ENCODE data around the gene PLEKHG2.

Gene PLEKHG2

GRCh38 chr19:39381910-39382611, 30.4 kb upstream of the PLEKHG2 start:
- Mint-ChIP-seq H3K9me3 (no peaks in the 10 kb centered on the region), H3K27ac (peak overlapping the region in 1 of 2 donors; percentile 65), H3K27me3 (no peaks in the 10 kb centered on the region), H3K4me3 (no peak overlapping the region), H3K4me1 (peaks cover 5% of the 10 kb centered on the region)
- ATAC-seq, result no peak
- DNase-seq, result no peak

GRCh38 chr19:39382991-39383828, 29.3 kb upstream of the PLEKHG2 start:
- no peak for ATAC-seq
- H3K27ac Mint-ChIP-seq, result no peak overlapping the region
- no peak for DNase-seq
- H3K4me3 Mint-ChIP-seq, result no peak overlapping the region
- peaks cover 5% of the 10 kb centered on the region for H3K4me1 Mint-ChIP-seq
- H3K9me3 Mint-ChIP-seq, result no peaks in the 10 kb centered on the region
- no peaks in the 10 kb centered on the region for H3K27me3 Mint-ChIP-seq

DNA sequence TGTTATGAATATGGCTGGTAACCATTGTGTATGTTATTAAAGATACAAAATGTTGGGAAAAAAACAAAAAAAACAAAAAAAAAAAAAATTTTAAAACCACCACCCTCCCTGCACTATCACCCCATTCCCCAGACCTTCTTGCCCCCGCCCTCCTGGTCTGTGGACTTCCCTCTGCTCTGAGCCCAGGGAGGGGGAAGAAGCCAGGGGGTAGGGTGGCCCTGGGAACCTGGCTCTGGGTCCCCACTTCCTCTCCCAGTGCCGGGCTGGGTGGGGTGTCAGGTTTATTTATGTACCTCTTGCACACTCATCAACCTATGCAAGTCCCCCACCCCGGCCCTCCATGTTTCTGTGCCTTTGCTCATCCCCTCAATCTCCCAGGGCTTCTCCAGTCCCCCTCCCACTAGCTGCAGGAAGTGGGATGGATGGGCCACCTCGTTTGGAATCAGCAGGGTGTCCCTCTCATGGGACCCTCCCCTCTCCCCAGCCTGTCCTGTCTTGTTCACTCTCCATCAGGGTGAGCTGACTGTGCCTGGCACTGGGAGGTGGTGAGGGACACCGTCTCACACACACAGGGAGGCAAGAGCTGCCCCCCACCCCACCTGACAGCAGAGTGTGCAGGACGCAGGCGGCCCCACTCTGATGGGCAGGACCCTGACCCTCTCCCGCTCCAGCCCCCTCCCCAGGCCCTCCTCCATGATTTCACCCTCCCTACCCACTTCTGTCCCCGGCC, 27.5 kb upstream of the PLEKHG2 start:
- no peak for DNase-seq
- Mint-ChIP-seq H3K27me3 (no peaks in the 10 kb centered on the region), H3K4me1 (peaks cover 15% of the 10 kb centered on the region), H3K9me3 (no peaks in the 10 kb centered on the region), H3K27ac (peak overlapping the region; percentile 10 to 35), H3K4me3 (no peak overlapping the region)
- peak; percentile 27 for ATAC-seq

GRCh38 chr19:39385629-39386411, 26.6 kb upstream of the PLEKHG2 start:
- no peaks in the 10 kb centered on the region for H3K27me3 Mint-ChIP-seq
- H3K4me3 Mint-ChIP-seq, result no peak overlapping the region
- no peak for DNase-seq
- H3K9me3 Mint-ChIP-seq, result no peaks in the 10 kb centered on the region
- ATAC-seq, result no peak
- peaks cover 21% of the 10 kb centered on the region for H3K4me1 Mint-ChIP-seq
- peak overlapping the region; percentile 60 to 92 for H3K27ac Mint-ChIP-seq

DNA sequence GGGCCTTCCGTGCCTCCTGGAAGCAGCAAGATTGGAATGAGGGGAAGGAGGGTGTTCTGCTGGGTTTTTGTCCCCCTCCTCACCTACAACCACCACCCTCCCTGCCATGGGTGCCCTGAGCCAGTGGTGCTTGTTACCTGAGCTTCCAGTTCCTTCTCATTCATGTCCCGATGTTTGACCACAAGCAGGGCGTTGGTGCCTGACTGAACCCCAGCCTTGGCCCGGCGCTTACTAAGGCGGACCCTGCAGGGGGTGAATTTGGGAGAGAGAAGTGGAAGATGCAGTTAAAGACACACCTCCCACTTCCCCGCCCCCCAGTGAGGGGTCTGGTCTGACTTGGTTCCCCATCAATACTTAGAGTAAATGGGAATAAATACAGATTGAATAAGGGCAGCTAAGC, 25.9 kb upstream of the PLEKHG2 start:
- Mint-ChIP-seq H3K27me3 (no peaks in the 10 kb centered on the region), H3K9me3 (no peaks in the 10 kb centered on the region), H3K27ac (peak overlapping the region; percentile 89 to 92), H3K4me1 (peaks cover 25% of the 10 kb centered on the region), H3K4me3 (no peak overlapping the region)
- DNase-seq, result no peak
- no peak for ATAC-seq

DNA sequence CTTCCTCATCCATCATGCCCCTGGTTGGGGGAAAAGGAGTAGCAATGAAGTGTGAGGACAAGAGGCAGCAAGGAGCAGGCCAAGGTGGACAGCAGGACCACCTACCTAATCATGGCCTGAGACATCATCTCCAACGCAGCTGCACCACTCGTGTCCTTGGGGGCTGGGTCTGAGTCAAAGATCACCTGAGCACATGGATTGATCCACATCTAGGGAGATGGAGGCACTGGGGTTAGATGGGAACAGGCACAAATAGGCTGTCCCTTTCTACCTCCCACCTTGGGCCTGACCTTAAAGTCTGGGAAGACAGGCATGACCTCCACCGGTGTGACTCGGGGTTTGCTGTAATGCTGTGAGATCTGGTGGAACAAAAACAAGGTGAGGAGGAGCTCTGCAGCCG, 23.8 kb upstream of the PLEKHG2 start:
- Mint-ChIP-seq H3K27me3 (no peaks in the 10 kb centered on the region), H3K4me3 (no peak overlapping the region), H3K4me1 (peaks cover 44% of the 10 kb centered on the region), H3K27ac (peak overlapping the region in 1 of 2 donors; percentile 55), H3K9me3 (no peaks in the 10 kb centered on the region)
- ATAC-seq (no peak), DNase-seq (no peak)

DNA sequence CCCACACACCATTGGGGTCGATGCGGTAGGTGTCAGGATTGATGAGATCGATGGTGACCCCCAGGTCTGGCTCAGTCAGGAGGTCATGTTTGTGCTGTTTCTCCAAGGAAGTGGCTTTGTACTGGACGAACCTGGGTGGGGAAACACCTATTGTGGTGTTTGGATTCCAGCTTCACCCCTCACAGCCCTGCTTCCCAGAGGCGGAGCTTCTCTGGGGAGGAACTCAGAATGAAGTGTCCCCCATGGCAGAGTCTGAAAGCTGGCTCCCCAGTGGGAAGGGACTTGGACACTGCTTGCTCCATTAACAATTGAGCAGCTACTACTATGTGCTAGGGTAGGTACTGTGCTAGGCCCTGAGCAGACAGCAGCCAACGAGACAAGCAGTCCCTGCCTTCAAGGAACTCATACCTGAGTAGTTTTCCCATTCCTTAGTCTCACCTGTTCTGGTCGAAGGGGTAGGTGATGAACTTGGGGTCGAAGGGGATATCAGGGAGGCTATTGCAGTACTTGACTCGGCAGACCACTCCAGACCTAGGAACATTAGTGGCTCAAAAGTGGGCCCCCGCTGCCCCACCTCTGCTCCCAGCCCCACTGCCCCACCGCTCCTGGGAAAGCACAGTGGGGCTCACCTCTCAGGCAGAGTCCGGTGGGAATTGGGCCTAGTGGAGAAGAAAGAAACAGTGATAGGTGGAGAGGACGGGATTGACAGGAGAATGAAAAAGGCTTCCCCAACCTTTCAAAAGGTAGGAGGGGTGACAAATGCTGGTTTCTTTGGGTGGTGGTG, 22.6 kb upstream of the PLEKHG2 start:
- no peaks in the 10 kb centered on the region for H3K27me3 Mint-ChIP-seq
- DNase-seq (no peak), ATAC-seq (no peak)
- H3K4me3 Mint-ChIP-seq, result peak overlapping the region; percentile 97 to 99
- H3K4me1 Mint-ChIP-seq, result peaks cover 48% of the 10 kb centered on the region
- H3K27ac Mint-ChIP-seq, result peak overlapping the region; percentile 99
- H3K9me3 Mint-ChIP-seq, result no peaks in the 10 kb centered on the region

GRCh38 chr19:39390451-39390750, 22.1 kb upstream of the PLEKHG2 start:
- DNase-seq, result no peak
- peak overlapping the region; percentile 97 to 99 for H3K4me3 Mint-ChIP-seq
- no peak for ATAC-seq
- no peaks in the 10 kb centered on the region for H3K9me3 Mint-ChIP-seq
- peaks cover 49% of the 10 kb centered on the region for H3K4me1 Mint-ChIP-seq
- H3K27me3 Mint-ChIP-seq, result no peaks in the 10 kb centered on the region
- H3K27ac Mint-ChIP-seq, result peak overlapping the region; percentile 99

DNA sequence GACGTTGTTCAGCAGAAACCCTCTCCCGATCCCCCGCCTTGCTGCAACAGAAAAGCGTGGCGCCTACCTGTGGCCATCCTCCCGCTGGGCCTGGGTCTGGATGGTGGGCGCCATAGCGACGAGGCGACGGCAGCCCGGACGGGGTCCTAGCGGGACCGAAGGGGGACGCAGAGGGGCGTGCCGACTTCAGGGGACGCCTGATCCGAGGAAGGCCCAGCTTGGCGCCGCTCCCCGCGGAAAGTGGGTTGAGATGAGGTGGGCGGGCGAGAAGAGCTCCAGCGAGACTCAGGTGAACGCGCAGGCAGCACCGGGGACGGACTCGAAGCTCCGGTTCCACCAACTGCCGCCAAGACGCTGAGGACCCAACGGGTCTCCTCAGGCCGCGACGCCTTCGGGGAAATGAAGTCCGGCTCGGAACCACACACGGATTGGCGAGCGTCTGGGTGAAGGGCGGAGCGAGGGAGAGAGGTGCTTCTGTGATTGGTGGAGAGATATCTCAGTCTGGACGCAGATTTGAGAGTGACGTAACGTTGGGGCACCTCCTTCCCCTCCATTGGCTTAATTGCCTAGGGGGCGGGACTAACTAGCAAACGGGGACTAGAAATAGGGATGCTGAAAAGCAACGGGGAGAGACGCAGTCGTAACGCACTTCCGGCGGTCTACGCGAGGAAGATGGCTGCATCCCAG, 21.6 kb upstream of the PLEKHG2 start, which contains the start of the genes MED29 and PAF1:
Gene MED29, plus strand, starts transcription at position 628 of the 687 bp plus-strand sequence. Its CDS starts 45 bp downstream, at position 673.
Gene PAF1, minus strand, starts transcription at position 356 of the 687 bp plus-strand sequence. Its CDS starts 242 bp downstream, at position 114.
- peak; percentile 94 to 98 for DNase-seq
- H3K4me3 Mint-ChIP-seq, result peak within 1 kb of the TSS; percentile 97 to 99
- peaks cover 54% of the 10 kb centered on the region for H3K4me1 Mint-ChIP-seq
- H3K27ac Mint-ChIP-seq, result peak within 1 kb of the TSS; percentile 99
- H3K9me3 Mint-ChIP-seq, result no peaks in the 10 kb centered on the region
- H3K27me3 Mint-ChIP-seq, result no peaks in the 10 kb centered on the region
- ATAC-seq, result peak; percentile 96

DNA sequence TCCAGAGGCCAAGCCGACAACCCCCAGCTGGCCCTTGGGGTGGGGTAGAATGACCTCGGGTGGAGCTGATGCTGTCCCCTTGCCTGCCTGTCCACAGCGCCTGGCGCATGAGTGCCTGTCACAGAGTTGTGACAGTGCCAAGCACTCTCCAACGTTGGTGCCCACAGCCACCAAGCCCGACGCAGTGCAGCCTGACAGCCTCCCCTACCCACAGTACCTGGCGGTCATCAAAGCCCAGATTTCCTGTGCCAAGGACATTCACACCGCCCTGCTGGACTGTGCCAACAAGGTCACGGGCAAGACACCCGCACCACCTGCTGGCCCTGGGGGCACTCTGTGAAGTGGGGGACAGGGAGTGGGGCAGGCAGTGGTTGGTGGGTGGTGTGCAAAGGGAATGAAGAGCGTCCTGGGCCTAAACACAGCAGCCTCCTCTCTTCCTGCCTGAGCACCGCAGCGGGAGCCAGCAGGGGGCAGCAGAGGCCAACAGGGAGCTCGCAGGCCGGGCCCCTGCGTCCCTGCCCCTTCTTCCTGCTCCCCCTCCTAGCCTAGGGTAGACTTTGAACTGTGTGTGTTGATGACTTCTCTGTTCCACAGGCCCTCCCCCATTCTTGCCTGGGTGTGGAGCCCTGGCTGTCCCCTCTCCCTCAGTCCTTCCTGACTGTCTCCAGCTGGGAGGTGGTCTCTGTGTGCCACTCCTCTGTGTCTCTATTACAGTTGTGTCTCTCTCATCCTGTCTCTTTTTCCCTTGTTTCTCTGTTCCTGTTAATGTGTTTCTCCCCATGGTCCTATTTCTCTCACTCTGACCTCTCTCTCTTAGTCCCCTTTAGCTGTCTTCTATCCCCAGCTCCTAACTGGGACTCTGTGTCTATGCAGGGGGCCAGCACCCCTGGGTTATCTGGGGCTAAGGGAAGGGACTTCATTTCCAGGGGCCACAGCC, 14.8 kb upstream of the PLEKHG2 start:
- H3K27me3 Mint-ChIP-seq, result no peaks in the 10 kb centered on the region
- peak overlapping the region; percentile 35 to 50 for H3K27ac Mint-ChIP-seq
- peak; percentile 73 for ATAC-seq
- H3K9me3 Mint-ChIP-seq, result no peaks in the 10 kb centered on the region
- H3K4me3 Mint-ChIP-seq, result peak overlapping the region; percentile 57 to 58
- peak; percentile 91 to 92 for DNase-seq
- peaks cover 81% of the 10 kb centered on the region for H3K4me1 Mint-ChIP-seq

GRCh38 chr19:39398297-39398864, 14.1 kb upstream of the PLEKHG2 start:
- Mint-ChIP-seq H3K4me1 (peaks cover 80% of the 10 kb centered on the region), H3K9me3 (no peaks in the 10 kb centered on the region), H3K27ac (peak overlapping the region in 1 of 2 donors; percentile 35), H3K27me3 (no peaks in the 10 kb centered on the region), H3K4me3 (peak overlapping the region; percentile 57 to 58)
- DNase-seq (peak in 1 of 2 donors; percentile 44), ATAC-seq (no peak)

- Mint-ChIP-seq H3K4me3 (no peak overlapping the region), H3K27ac (no peak overlapping the region), H3K4me1 (peaks cover 84% of the 10 kb centered on the region), H3K9me3 (no peaks in the 10 kb centered on the region), H3K27me3 (no peaks in the 10 kb centered on the region)
- DNase-seq, result no peak
- no peak for ATAC-seq
These were observed 12.8 kb upstream of the PLEKHG2 start for GRCh38 chr19:39399668-39400050.

- Mint-ChIP-seq H3K9me3 (no peaks in the 10 kb centered on the region), H3K27me3 (no peaks in the 10 kb centered on the region), H3K4me3 (no peak overlapping the region), H3K4me1 (peaks cover 86% of the 10 kb centered on the region), H3K27ac (no peak overlapping the region)
- ATAC-seq (no peak), DNase-seq (no peak)
These were observed 12.4 kb upstream of the PLEKHG2 start for GRCh38 chr19:39400061-39400460.

All from stimulated activated naive CD8-positive, alpha-beta T cell treated with anti-CD3 and anti-CD28 coated beads, Interleukin-15, amount 100 ng/mL, for 72 hours (primary cell).